H54 (cell line): ENCODE measurements around the gene CREM.
"Not testable (repeated sequence)": the region's sequence is repeated elsewhere in the genome, so short reads cannot be mapped to it uniquely, and the experiment has no call there.

ENCODE experiments used
- DNase-seq: peaks from one replicate; pipeline ENCODE4 v3.0.0; 2011; ENCODE audit warnings: low spot score, mixed read lengths; ENCODE audit not compliant: insufficient read length
- FAIRE-seq: peaks from 3 replicates; lab custom pipeline; 2011; peaks lifted over from hg19 to GRCh38; lab: Jason Lieb, UNC
- POLR2A ChIP-seq: IDR thresholded peaks from 2 replicates; pipeline ENCODE4 v1.6.1; 2011; ENCODE audit warnings: low read depth, mild to moderate bottlenecking, low read length

CREM gene

DNA sequence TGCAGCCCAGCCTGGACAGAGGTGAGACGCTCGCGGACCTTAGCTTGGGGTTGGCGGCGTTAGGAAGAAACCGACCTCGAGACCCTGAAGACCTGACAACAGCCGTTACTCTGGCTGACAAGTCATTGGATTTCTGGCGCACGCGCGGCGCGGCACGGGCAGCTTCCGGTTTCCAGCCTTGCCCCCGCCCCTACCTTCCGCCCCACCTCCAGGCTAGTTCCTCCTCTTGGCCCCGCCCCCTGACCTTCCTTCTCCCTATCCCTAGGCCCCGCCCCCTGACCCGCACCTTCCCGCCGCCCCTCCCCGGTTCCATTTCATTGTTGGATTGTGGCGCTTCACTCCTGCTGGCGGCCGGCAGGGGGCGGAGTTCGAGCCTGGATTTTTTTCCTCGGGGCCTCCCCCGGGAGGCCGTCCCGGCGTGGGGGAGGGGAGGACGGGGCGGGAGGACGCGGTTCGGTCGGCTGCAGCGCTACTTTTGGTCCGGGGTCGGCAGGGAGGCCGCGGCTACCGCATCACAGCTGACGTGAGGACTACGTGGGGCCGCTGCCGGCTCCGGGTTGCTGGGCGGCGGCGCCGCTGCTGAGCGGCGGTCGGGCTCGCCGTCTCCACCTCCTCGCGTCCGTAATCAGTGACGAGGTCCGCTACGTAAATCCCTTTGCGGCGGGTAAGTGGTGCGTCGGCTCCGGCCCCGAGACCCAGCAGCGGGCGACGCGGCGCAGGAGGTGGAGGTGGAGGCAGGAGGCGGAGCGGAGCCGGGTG is at the start of gene CREM:
CREM (plus strand) TSS at position 317 of the 759 bp plus-strand sequence. CDS start 10,990 bp downstream, outside the sequence.
- peak; percentile 92 for TF ChIP-seq POLR2A
- FAIRE-seq (peak; percentile 92), DNase-seq (peak; percentile 79)

DNA sequence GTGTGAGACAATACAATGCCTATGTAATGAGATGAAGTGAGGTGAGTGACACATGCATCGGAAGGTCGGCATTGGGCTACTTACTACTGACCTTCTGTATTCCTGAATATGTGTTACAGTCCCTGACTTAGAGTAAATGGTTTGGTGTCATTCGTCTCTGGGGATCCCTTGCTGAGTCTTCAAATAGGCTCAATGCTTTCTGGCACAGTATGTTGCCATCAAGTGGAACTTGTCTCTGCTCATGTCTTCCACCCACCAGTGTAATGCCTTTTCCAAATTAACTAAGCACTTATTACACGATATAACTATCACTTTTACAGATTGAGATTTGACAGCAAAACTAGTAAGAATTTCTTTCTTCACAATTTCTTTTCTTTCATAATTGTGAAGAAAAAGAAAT is 47.4 kb upstream of the CREM start:
- FAIRE-seq (no peak), DNase-seq (no peak)
- no peak for TF ChIP-seq POLR2A

- DNase-seq (peak; percentile 22), FAIRE-seq (peak; percentile 96)
- no peak for TF ChIP-seq POLR2A
These were observed 46.9 kb upstream of the CREM start for GRCh38 chr10:35079763-35080162.

DNA sequence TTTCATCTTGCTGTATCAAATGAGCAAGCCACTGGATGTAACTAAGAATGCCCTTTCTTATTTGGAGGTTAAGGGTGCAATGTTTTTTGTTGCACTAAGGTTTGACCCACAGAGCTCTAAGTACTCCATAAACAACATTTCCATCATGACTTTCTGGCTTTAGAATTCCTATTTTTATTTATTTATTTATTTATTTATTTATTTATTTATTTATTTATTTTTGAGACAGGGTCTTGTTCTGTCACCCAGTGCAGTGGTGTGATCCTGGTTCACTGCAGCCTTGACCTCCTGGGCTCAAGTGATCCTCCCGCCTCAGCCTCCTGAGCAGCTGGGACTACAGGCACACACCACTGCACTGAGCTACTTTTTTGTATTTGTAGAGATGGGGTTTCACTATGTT is 46.4 kb upstream of the CREM start:
- FAIRE-seq, result not testable (repeated sequence)

GRCh38 chr10:35083242-35083641 is 43.4 kb upstream of the CREM start:
- no peak for FAIRE-seq

More for the DNA sequence above, 46.4 kb upstream of the CREM start:
- not testable (repeated sequence) for DNase-seq

DNA sequence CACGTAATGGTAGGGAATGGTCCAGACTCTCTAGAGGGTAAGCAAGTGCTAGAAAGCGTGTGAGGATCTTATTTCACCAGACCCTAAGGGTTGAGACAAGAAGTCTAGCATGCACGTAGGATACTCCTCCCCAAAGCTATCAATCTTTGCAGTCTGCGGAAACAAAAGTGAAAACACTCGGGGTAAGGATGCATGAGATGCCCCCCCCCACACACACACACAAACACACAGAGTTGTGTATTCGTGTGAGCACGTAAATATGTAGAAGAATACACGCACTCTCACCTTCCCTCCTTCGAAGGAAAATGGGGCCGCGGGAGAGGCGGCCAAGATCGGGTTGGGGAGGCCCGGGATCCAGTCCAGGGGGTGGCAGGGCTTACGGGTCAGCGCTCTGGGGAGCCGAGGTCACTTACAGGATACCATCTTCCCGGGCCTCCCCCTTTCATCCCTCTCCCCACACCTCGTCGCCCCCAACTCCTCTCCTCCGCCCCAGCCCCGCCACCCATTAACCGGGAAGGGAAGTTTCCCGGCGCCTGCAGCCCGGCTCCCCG is 37.0 kb upstream of the CREM start:
- TF ChIP-seq POLR2A, result no peak
- DNase-seq, result peak; percentile 19
- no peak for FAIRE-seq

More at GRCh38 chr10:35083242-35083641, 43.4 kb upstream of the CREM start:
- DNase-seq, result no peak
- no peak for TF ChIP-seq POLR2A

- FAIRE-seq (peak; percentile 86), DNase-seq (peak; percentile 72)
- TF ChIP-seq POLR2A, result peak; percentile 22; the same call in 1 of the 2 replicates
These were observed 36.3 kb upstream of the CREM start, which contains the start of gene CUL2 for GRCh38 chr10:35090162-35090954. Gene CUL2, minus strand, starts transcription at chr10:35090341. Its CDS starts 19,024 bp downstream, at chr10:35071317.

GRCh38 chr10:35091994-35092790 is 34.5 kb upstream of the CREM start:
- no peak for FAIRE-seq
- no peak for TF ChIP-seq POLR2A

DNA sequence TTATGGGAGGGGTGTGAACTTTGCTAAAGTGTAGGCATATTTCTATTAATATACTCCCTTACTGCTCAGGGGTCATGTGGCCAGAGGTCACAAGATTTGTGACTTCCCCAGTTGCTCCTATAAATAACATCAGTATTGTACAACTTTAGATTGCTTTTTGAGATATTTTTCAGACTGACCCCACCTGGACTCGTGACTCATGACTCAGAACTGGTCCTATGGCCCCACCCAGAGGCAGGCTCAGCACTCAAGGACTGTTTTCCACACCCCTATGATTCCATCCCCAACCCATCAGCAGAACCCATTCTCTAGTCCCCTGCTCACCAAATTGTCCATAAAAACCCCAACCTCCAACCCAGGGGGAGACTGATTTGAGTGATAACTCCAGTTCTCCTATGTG is 33.8 kb upstream of the CREM start:
- TF ChIP-seq POLR2A, result no peak
- no peak for FAIRE-seq
- no peak for DNase-seq

More at GRCh38 chr10:35091994-35092790, 34.5 kb upstream of the CREM start:
- DNase-seq, result no peak

- FAIRE-seq (no peak), DNase-seq (no peak)
- TF ChIP-seq POLR2A, result no peak
These were observed 30.3 kb upstream of the CREM start for GRCh38 chr10:35096312-35096711.

DNA sequence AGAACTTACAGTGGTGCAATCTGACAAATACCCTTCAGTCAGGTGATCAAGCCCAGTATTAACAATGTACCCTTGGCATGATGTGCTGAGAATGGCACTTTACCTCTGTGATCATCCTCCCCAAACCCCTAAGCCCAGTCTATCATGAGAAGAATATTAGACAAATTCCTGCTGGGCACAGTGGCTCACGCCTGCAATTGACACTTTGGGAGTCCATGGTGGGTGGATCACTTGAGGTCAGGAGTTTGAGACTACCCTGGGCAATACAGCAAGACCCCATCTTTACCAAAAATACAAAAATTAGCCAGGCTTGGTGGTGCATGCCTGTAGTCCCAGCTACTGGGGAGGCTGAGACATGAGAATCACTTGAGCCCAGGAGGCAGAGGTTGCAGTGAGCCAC is 29.1 kb upstream of the CREM start:
- TF ChIP-seq POLR2A, result no peak
- no peak for FAIRE-seq

DNA sequence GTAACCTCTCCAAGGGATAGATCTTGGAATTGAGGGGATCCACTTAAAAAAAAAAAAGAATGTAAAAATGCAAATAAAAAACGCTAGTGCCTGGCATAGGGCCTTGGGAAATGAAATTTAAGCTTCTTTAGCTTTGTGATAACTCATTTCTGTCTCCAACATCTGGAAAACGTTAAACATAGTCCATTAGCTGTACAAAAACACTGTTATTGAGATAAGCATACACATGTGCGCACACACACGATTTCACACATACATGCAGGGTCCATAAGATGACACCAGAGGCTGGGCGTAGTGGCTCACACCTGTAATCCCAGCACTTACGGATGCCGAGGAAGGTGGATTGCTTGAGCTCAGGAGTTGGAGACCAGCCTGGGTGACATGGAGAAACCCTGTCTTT is 22.8 kb upstream of the CREM start:
- FAIRE-seq (no peak), DNase-seq (no peak)
- TF ChIP-seq POLR2A, result no peak

More for the DNA sequence above, 29.1 kb upstream of the CREM start:
- no peak for DNase-seq

GRCh38 chr10:35112571-35112970 is 14.1 kb upstream of the CREM start:
- DNase-seq, result no peak
- no peak for TF ChIP-seq POLR2A
- no peak for FAIRE-seq
